GM13976 (cell line): Measurements from ENCODE around the gene RNU5D-1.
"Not testable (repeated sequence)": the region's sequence is repeated elsewhere in the genome, so short reads cannot be mapped to it uniquely, and the experiment has no call there.

Experiments
- DNase-seq: peaks from one replicate; pipeline ENCODE4 v3.0.0; 2012; ENCODE audit warnings: low spot score
- in situ Hi-C: fragments of 300-500 bp; cut with MboI; formaldehyde crosslinking; loops from one replicate; pipeline ENCODE4 v1.12.0; 2022; ENCODE audit warnings: low sequenced_read_pairs, mixed read lengths, inconsistent platforms; ENCODE audit not compliant: unreplicated experiment
- TF ChIP-seq, protein P1 (sequence below): IDR thresholded peaks from 2 replicates; pipeline ENCODE4 v1.5.1; 2012; ENCODE audit warnings: borderline replicate concordance, mild to moderate bottlenecking; ENCODE audit not compliant: insufficient read depth; ENCODE audit errors: extremely low read depth, missing control alignments, control extremely low read depth

Gene RNU5D-1

DNA sequence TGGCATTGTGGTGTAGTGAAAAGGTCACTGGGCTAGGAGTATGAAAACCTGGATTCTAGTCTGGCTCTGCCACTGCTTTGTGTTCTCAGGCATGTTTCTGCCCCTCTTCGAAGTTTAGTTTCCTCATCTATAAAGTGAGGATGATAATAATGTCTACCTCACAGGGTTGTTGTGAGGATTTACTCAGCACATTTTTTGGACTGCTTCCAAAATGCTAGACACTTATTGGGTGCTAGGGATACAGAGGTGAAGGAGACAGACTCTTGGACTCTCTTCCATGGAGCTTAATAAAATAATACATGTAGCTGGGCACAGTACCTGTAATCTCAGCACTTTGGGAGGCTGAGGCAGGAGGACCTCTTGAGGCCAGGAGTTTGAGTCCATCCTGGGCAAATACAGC, 12.2 kb upstream of the RNU5D-1 start:
- in situ Hi-C loops = no loop called here
- TF ChIP-seq, protein P1, sequence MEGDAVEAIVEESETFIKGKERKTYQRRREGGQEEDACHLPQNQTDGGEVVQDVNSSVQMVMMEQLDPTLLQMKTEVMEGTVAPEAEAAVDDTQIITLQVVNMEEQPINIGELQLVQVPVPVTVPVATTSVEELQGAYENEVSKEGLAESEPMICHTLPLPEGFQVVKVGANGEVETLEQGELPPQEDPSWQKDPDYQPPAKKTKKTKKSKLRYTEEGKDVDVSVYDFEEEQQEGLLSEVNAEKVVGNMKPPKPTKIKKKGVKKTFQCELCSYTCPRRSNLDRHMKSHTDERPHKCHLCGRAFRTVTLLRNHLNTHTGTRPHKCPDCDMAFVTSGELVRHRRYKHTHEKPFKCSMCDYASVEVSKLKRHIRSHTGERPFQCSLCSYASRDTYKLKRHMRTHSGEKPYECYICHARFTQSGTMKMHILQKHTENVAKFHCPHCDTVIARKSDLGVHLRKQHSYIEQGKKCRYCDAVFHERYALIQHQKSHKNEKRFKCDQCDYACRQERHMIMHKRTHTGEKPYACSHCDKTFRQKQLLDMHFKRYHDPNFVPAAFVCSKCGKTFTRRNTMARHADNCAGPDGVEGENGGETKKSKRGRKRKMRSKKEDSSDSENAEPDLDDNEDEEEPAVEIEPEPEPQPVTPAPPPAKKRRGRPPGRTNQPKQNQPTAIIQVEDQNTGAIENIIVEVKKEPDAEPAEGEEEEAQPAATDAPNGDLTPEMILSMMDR = no peak
- no peak for DNase-seq

DNA sequence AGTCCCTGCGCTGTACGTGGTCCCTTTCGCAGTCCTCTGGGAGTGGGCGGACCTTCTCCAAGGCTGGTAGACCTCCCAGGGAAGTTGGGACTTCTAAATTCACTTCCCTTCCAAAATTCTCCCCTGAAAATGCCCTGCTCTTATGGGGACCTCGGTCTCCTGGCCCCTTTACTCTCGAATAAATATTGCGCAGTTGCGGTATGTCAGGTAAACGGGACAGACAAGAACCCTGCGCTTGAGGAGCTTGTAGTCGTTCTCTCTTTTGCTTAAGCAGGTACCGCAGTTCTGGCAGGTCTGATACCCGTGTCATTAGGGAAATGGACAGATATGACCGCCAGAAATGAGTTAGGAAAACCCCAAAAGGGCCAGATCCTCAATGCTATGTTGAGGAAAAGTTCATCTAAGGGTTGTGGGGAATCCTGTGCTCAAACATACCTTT, 9.2 kb upstream of the RNU5D-1 start:
- in situ Hi-C loops = no loop called here
- no peak for DNase-seq
- TF ChIP-seq, protein P1 = no peak

DNA sequence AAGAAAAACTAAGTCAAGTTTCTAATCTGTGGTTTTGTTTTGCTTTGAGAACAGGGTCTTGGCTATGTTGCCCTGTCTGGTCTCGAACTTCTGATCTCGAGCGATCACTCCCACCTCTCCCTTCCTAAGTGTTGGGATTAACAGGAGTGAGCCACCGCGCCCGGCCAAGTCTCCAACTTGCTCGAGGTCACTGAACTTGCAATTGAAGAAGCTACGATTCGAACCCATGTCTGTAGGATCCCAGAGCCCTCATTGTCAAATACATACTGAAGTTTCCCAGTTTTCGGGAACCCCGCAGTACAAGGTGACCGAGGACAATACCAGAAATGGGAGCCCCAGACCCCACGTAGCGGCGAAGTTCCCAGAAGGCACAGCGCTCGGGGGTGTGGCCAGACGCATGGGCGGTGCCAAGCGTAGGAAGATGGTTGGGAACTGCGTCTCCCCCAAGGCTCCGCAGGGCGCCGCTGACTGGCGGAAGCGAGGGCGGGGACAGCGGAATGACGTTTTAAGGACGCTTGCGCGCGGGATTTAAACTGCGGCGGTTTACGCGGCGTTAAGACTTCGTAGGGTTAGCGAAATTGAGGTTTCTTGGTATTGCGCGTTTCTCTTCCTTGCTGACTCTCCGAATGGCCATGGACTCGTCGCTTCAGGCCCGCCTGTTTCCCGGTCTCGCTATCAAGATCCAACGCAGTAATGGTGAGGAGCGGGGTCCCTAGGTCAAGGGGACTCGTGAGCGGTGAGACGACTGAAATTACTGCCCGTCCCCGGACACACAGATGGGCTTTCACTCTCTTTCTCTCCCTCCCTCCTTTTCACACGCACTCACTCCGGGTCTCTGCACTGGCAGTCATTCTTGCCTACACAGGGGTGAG, 8.6 kb upstream of the RNU5D-1 start, which contains the start of gene KIF2C:
TSS of gene KIF2C (plus strand) at position 531 of the 872 bp plus-strand sequence. CDS start at position 627, 96 bp downstream.
- DNase-seq = peak; percentile 99
- in situ Hi-C loops = no loop called here
- TF ChIP-seq, protein P1 = no peak

DNA sequence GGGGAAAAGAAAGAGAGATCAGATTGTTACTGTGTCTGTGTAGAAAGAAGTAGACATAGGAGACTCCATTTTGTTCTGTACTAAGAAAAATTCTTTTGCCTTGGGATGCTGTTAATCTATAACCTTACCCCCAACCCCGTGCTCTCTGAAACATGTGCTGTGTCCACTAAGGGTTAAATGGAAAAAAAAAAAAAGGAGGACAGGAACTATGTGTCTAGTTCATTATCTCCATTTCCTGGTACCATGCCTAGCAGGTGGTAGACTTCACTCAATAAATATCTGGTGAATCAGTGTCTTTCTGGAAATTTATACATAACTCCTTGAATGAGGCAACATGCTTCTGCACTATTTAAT, 8.0 kb upstream of the RNU5D-1 start:
- DNase-seq, in situ Hi-C loops: not testable (repeated sequence)

DNA sequence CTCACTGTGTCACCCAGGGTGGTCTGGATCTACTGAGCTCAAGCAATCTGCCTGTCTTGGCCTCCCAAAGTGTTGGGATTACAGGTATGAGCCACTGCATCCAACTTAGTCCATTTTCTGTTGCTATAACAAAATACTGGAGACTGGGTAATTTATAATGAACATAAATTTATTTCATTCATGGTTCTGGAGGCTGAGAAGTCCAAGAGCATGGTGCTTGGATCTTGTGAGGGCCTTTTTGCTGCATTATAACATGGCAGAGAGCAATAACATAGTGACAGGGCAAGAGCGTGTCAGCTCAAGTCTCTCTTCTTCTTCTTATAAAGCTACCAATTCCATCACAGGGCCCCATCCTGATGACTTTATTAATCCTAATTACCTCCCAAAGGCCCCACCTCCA, 5.0 kb upstream of the RNU5D-1 start:
- in situ Hi-C loops = no loop called here
- no peak for DNase-seq
- TF ChIP-seq, protein P1 = no peak

DNA sequence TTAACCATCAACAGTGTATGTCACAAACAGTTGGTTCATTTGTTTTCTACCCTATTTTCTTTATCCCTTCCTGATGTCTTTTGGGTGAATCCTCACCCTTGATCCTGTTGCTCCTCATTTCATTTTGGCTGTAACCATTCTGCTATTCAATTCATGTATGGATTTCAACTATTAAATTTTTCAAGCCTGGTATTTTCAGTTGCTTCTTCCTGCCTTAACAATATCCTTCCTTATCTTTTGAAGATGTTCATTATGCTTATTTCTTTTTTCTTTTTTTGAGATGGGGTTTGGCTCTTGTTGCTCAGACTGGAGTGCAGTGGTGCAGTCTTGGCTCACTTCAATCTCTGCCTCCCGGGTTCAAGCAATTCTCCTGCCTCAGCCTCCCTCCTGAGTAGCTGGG, 2.8 kb upstream of the RNU5D-1 start:
- in situ Hi-C loops = no loop called here
- DNase-seq = no peak
- TF ChIP-seq, protein P1 = no peak

DNA sequence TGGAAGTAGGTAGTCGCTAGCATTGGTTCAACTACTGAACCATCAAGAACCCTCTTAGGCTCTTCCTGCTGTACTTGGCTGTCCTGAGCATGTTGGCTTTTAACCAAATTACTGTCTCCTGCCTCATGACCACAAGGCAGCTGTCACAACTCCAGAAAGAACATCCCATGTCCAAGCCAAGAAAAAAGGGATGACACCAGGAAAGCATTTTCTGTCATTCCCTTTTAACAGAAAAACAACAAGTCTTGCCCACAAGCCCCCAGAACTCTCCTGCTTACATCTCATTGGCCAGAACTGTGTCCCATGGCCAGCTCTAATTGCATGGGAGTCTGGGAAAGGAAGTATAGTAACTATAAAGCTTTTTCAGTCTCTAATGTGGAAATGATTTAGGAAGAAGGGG, 2.4 kb upstream of the RNU5D-1 start:
- no peak for DNase-seq
- TF ChIP-seq, protein P1 = no peak
- in situ Hi-C loops = no loop called here
